Upper lobe of left lung (tissue), 6 donors: Measurements from ENCODE around the gene PLD4. TPM values are rescaled to one million over a fixed set of nuclear protein-coding genes. Genes with fewer than 3 reads are reported as not detected.

Experiments
- ATAC-seq, 2 donors: fragments of 200-7000 bp; cut with Tn5 transposase; one replicate each; pipeline ENCODE4 v1.9.1; 2022; ENCODE audit warnings: mild to moderate bottlenecking in 2 of 2, moderate library complexity in 2 of 2; ENCODE audit not compliant: low FRiP score in 2 of 2
- DNase-seq, 2 donors: peaks; one replicate each; pipeline ENCODE4 v3.0.0-alpha.2; 2019 to 2020
- H3K27ac ChIP-seq, 4 donors: fragments of 200-600 bp; sonication (generic); one replicate each; pipeline ENCODE4 v1.5.1; 2016 to 2019
- H3K27me3 ChIP-seq, 4 donors: fragments of 200-600 bp; sonication (generic); one replicate each; pipeline ENCODE4 v1.5.1; 2017 to 2019
- H3K36me3 ChIP-seq, 4 donors: fragments of 200-600 bp; sonication (generic); one replicate each; pipeline ENCODE4 v1.5.1; 2016 to 2019
- H3K4me1 ChIP-seq, 4 donors: fragments of 200-600 bp; sonication (generic); one replicate each; pipeline ENCODE4 v1.5.1; 2018 to 2019
- H3K4me3 ChIP-seq, 4 donors: fragments of 200-600 bp; sonication (generic); one replicate each; pipeline ENCODE4 v1.5.1; 2017 to 2019; ENCODE audit warnings: mild to moderate bottlenecking in 2 of 4, moderate library complexity in 1 of 4
- H3K9me3 ChIP-seq, 4 donors: fragments of 200-600 bp; sonication (generic); one replicate each; pipeline ENCODE4 v1.5.1; 2018 to 2019
- CTCF ChIP-seq, 6 experiments: fragments of 450-650 bp in 4 of 6; fragments of 200-600 bp in 2 of 6; sonication (generic) in 2 of 6; IDR thresholded peaks; one replicate each; pipeline ENCODE4 v1.5.1; 2016 to 2019; ENCODE audit warnings: antibody characterized with exemption in 6 of 6
- EP300 ChIP-seq, 4 donors: sonication (generic); formaldehyde crosslinking; IDR thresholded peaks; one replicate each; pipeline ENCODE4 v1.5.1; 2017; ENCODE audit warnings: antibody characterized with exemption in 4 of 4, control low read depth in 2 of 4
- POLR2A ChIP-seq, 4 donors: fragments of 450-650 bp; IDR thresholded peaks; one replicate each; pipeline ENCODE4 v1.5.1; 2016 to 2017; ENCODE audit warnings: antibody characterized with exemption in 4 of 4, mild to moderate bottlenecking in 2 of 4
- POLR2AphosphoS5 ChIP-seq, 2 donors: sonication (generic); formaldehyde crosslinking; IDR thresholded peaks; one replicate each; pipeline ENCODE4 v1.5.1; 2017; ENCODE audit warnings: antibody characterized with exemption in 2 of 2
- WGBS, 2 donors: methylation state at CpG; one replicate each; pipeline ENCODE4 v1.1.5; 2017 to 2018; 5-methylcytosine and 5-hydroxymethylcytosine counted together
- total RNA-seq, 6 donors: library from RNA; depleted of rRNA in 4 of 6; stranded (reverse); fragments of >200 nt in 4 of 6; gene quantifications; one replicate each; pipeline versions ENCODE4 v1.1.0 to v1.2.1, GENCODE V29; 2016 to 2021
- donor health status: DM: no; HTN: no; CAD: no; lungs with moderate emphysema.
- donor health status: DM: no; HTN: yes; CAD: no; lungs with severe emphysema.

PLD4 gene
- total RNA-seq, 6 donors from 2014 or later = under 0.01 to 6.1 (median 2.5) TPM; not detected in 3

GRCh38 chr14:104927901-104928300, 3.2 kb downstream of the PLD4 start:
- Histone ChIP-seq H3K27ac (no peak overlapping the region), H3K9me3 (peaks cover 0 to 4% (median 0%) of the 10 kb centered on the region in 4 donors), H3K27me3 (peaks cover 0 to 3% (median 0%) of the 10 kb centered on the region in 4 donors), H3K4me1 (peaks cover 9 to 13% (median 12%) of the 10 kb centered on the region in 4 donors), H3K4me3 (no peak overlapping the region), H3K36me3 (no peaks in the 10 kb centered on the region)
- no peak for ATAC-seq
- no peak for DNase-seq
- TF ChIP-seq CTCF (IDR thresholded peaks at IDR 0.05) (no peak), EP300 (IDR thresholded peaks at IDR 0.05) (no peak), POLR2A (IDR thresholded peaks at IDR 0.05) (no peak), POLR2AphosphoS5 (IDR thresholded peaks at IDR 0.05) (no peak)
- 68 to 82% methylated on average over 4 to 8 of the region's 8 CpGs for WGBS, 2 donors

GRCh38 chr14:104928391-104929133, 3.9 kb downstream of the PLD4 start:
- WGBS, 2 donors = 90 to 92% methylated on average over 5 to 16 of the region's 17 CpGs
- peaks cover 0 to 4% (median 0%) of the 10 kb centered on the region in 4 donors for H3K9me3 ChIP-seq
- peaks cover 10 to 19% (median 16%) of the 10 kb centered on the region in 4 donors for H3K4me1 ChIP-seq
- H3K27ac ChIP-seq = no peak overlapping the region
- DNase-seq (peak in 1 of 2 donors; percentile 82), ATAC-seq (no peak)
- no peak overlapping the region for H3K4me3 ChIP-seq
- peaks cover 0 to 4% (median 0%) of the 10 kb centered on the region in 4 donors for H3K27me3 ChIP-seq
- no peaks in the 10 kb centered on the region for H3K36me3 ChIP-seq
- TF ChIP-seq EP300 (IDR thresholded peaks at IDR 0.05) (no peak), CTCF (IDR thresholded peaks at IDR 0.05) (no peak), POLR2A (IDR thresholded peaks at IDR 0.05) (no peak), POLR2AphosphoS5 (IDR thresholded peaks at IDR 0.05) (no peak)

GRCh38 chr14:104929268-104930230, 4.9 kb downstream of the PLD4 start:
- H3K4me3 ChIP-seq = no peak overlapping the region
- DNase-seq (peak in 1 of 2 donors; percentile 53), ATAC-seq (no peak)
- peaks cover 10 to 26% (median 16%) of the 10 kb centered on the region in 4 donors for H3K4me1 ChIP-seq
- H3K27ac ChIP-seq = no peak overlapping the region
- H3K36me3 ChIP-seq = no peaks in the 10 kb centered on the region
- no peak for TF ChIP-seq CTCF (IDR thresholded peaks at IDR 0.05)
- no peak for TF ChIP-seq EP300 (IDR thresholded peaks at IDR 0.05)
- TF ChIP-seq POLR2A (IDR thresholded peaks at IDR 0.05) = no peak
- TF ChIP-seq POLR2AphosphoS5 (IDR thresholded peaks at IDR 0.05) = no peak
- peaks cover 0 to 4% (median 0%) of the 10 kb centered on the region in 4 donors for H3K27me3 ChIP-seq
- 86 to 87% methylated on average over 8 to 15 of the region's 15 CpGs for WGBS, 2 donors
- no peaks in the 10 kb centered on the region for H3K9me3 ChIP-seq

- ATAC-seq (no peak), DNase-seq (peak in 1 of 2 donors; percentile 71)
- TF ChIP-seq POLR2AphosphoS5 (IDR thresholded peaks at IDR 0.05) (no peak), EP300 (IDR thresholded peaks at IDR 0.05) (no peak), POLR2A (IDR thresholded peaks at IDR 0.05) (no peak), CTCF (IDR thresholded peaks at IDR 0.05) (no peak)
- Histone ChIP-seq H3K27me3 (peaks cover 0 to 4% (median 0%) of the 10 kb centered on the region in 4 donors), H3K9me3 (no peaks in the 10 kb centered on the region), H3K4me3 (no peak overlapping the region), H3K36me3 (no peaks in the 10 kb centered on the region), H3K4me1 (peaks cover 10 to 26% (median 16%) of the 10 kb centered on the region in 4 donors), H3K27ac (no peak overlapping the region)
- whole genome bisulfite sequencing, 2 donors = 87% methylated on average over 7 to 10 of the region's 10 CpGs
Observed at GRCh38 chr14:104930526-104931303, 6.0 kb downstream of the PLD4 start.
